ENCODE results near the gene PSMB9. TPM values are rescaled to one million over a fixed set of nuclear protein-coding genes. Genes with fewer than 3 reads are reported as not detected.

Gene PSMB9
- total and polyA plus RNA-seq, 9 of the 15 experiments (the other 6 are each of a cell fraction or from before 2014, with no cell fraction given) = 1.1 to 3.7 (median 2.4) TPM

DNA sequence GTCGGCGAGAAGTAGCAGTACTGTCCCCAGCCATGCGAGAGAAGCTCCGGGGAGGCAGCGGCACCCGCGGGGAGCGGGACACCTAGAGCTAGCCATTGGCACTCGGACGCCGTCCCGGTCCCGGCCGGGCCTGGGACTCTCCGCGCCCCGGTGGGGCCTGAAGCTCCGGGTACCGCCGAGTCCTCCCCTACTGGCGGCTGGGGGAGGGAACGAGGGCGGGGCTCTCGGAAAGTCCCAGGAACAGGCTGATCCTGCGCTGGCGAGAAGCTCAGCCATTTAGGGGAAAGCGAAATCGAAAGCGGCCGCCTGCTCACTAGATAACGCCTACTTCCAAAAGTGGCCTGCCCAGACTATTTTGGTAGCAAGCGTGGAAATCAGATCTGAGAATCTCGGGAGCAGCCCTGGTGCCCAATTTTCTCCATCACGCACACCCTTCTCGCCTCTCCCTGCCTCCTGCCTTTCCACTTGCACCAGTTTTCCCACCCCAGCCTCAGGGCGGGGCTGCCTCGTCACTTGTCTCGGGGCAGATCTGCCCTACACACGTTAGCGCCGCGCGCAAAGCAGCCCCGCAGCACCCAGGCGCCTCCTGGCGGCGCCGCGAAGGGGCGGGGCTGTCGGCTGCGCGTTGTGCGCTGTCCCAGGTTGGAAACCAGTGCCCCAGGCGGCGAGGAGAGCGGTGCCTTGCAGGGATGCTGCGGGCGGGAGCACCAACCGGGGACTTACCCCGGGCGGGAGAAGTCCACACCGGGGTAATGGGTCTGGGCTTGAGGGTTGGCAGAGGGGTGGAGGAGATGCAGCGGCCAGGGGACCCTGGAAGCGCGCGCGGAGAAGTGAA, at the start of gene PSMB9, which contains the start of gene TAP1 (continued):
- TF ChIP-seq DNMT1 (IDR thresholded peaks at IDR 0.05) (no peak), CBX5 (IDR thresholded peaks at IDR 0.05; ENCODE audit: borderline replicate concordance, low read depth) (peak; percentile 64; the same call in 1 of the 2 replicates), PTBP1 (IDR thresholded peaks at IDR 0.05; ENCODE audit: low read depth, low read length) (no peak), SIN3B (IDR thresholded peaks at IDR 0.05; ENCODE audit: low read depth) (no peak), TCF3 (CRISPR knock-in tag; IDR thresholded peaks at IDR 0.05) (0 out of 2 replicates have a peak, but pooled peaks have one; percentile 34), ZNF174 (CRISPR knock-in tag; IDR thresholded peaks at IDR 0.05) (no peak), ZNF444 (CRISPR knock-in tag; IDR thresholded peaks at IDR 0.05) (no peak)
- TF ChIP-seq, protein P1, sequence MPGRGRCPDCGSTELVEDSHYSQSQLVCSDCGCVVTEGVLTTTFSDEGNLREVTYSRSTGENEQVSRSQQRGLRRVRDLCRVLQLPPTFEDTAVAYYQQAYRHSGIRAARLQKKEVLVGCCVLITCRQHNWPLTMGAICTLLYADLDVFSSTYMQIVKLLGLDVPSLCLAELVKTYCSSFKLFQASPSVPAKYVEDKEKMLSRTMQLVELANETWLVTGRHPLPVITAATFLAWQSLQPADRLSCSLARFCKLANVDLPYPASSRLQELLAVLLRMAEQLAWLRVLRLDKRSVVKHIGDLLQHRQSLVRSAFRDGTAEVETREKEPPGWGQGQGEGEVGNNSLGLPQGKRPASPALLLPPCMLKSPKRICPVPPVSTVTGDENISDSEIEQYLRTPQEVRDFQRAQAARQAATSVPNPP (IDR thresholded peaks at IDR 0.05; ENCODE audit: borderline replicate concordance, insufficient read depth, insufficient read length) = no peak
- TF ChIP-seq, protein P2, sequence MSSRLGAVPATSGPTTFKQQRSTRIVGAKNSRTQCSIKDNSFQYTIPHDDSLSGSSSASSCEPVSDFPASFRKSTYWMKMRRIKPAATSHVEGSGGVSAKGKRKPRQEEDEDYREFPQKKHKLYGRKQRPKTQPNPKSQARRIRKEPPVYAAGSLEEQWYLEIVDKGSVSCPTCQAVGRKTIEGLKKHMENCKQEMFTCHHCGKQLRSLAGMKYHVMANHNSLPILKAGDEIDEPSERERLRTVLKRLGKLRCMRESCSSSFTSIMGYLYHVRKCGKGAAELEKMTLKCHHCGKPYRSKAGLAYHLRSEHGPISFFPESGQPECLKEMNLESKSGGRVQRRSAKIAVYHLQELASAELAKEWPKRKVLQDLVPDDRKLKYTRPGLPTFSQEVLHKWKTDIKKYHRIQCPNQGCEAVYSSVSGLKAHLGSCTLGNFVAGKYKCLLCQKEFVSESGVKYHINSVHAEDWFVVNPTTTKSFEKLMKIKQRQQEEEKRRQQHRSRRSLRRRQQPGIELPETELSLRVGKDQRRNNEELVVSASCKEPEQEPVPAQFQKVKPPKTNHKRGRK (tag; IDR thresholded peaks at IDR 0.05) = no peak
- TF ChIP-seq, protein P3, sequence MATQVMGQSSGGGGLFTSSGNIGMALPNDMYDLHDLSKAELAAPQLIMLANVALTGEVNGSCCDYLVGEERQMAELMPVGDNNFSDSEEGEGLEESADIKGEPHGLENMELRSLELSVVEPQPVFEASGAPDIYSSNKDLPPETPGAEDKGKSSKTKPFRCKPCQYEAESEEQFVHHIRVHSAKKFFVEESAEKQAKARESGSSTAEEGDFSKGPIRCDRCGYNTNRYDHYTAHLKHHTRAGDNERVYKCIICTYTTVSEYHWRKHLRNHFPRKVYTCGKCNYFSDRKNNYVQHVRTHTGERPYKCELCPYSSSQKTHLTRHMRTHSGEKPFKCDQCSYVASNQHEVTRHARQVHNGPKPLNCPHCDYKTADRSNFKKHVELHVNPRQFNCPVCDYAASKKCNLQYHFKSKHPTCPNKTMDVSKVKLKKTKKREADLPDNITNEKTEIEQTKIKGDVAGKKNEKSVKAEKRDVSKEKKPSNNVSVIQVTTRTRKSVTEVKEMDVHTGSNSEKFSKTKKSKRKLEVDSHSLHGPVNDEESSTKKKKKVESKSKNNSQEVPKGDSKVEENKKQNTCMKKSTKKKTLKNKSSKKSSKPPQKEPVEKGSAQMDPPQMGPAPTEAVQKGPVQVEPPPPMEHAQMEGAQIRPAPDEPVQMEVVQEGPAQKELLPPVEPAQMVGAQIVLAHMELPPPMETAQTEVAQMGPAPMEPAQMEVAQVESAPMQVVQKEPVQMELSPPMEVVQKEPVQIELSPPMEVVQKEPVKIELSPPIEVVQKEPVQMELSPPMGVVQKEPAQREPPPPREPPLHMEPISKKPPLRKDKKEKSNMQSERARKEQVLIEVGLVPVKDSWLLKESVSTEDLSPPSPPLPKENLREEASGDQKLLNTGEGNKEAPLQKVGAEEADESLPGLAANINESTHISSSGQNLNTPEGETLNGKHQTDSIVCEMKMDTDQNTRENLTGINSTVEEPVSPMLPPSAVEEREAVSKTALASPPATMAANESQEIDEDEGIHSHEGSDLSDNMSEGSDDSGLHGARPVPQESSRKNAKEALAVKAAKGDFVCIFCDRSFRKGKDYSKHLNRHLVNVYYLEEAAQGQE (IDR thresholded peaks at IDR 0.05; ENCODE audit: borderline replicate concordance) = peak; percentile 97
- TF ChIP-seq, protein P3 (CRISPR knock-in tag; IDR thresholded peaks at IDR 0.05; ENCODE audit: low read depth) = peak; percentile 92
- TF ChIP-seq, protein P4, sequence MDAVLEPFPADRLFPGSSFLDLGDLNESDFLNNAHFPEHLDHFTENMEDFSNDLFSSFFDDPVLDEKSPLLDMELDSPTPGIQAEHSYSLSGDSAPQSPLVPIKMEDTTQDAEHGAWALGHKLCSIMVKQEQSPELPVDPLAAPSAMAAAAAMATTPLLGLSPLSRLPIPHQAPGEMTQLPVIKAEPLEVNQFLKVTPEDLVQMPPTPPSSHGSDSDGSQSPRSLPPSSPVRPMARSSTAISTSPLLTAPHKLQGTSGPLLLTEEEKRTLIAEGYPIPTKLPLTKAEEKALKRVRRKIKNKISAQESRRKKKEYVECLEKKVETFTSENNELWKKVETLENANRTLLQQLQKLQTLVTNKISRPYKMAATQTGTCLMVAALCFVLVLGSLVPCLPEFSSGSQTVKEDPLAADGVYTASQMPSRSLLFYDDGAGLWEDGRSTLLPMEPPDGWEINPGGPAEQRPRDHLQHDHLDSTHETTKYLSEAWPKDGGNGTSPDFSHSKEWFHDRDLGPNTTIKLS (IDR thresholded peaks at IDR 0.05; ENCODE audit: borderline replicate concordance, low read depth) = peak; percentile 43; the same call in 1 of the 2 replicates
- TF ChIP-seq, protein P5, sequence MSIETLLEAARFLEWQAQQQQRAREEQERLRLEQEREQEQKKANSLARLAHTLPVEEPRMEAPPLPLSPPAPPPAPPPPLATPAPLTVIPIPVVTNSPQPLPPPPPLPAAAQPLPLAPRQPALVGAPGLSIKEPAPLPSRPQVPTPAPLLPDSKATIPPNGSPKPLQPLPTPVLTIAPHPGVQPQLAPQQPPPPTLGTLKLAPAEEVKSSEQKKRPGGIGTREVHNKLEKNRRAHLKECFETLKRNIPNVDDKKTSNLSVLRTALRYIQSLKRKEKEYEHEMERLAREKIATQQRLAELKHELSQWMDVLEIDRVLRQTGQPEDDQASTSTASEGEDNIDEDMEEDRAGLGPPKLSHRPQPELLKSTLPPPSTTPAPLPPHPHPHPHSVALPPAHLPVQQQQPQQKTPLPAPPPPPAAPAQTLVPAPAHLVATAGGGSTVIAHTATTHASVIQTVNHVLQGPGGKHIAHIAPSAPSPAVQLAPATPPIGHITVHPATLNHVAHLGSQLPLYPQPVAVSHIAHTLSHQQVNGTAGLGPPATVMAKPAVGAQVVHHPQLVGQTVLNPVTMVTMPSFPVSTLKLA (conservative IDR thresholded peaks at IDR 0.05) = peak; percentile 85 to 93

Data from K562 (cell line).